GM19043 (cell line): ENCODE measurements around the gene UBXN4.
"Not testable (repeated sequence)": the region's sequence is repeated elsewhere in the genome, so short reads cannot be mapped to it uniquely, and the experiment has no call there.

Source experiments
- ATAC-seq: cut with Tn5 transposase; IDR thresholded peaks from one replicate; pipeline ENCODE4 v1.9.1; 2021; ENCODE audit warnings: low read depth; ENCODE audit not compliant: unreplicated experiment

UBXN4 gene, protein sequence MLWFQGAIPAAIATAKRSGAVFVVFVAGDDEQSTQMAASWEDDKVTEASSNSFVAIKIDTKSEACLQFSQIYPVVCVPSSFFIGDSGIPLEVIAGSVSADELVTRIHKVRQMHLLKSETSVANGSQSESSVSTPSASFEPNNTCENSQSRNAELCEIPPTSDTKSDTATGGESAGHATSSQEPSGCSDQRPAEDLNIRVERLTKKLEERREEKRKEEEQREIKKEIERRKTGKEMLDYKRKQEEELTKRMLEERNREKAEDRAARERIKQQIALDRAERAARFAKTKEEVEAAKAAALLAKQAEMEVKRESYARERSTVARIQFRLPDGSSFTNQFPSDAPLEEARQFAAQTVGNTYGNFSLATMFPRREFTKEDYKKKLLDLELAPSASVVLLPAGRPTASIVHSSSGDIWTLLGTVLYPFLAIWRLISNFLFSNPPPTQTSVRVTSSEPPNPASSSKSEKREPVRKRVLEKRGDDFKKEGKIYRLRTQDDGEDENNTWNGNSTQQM

DNA sequence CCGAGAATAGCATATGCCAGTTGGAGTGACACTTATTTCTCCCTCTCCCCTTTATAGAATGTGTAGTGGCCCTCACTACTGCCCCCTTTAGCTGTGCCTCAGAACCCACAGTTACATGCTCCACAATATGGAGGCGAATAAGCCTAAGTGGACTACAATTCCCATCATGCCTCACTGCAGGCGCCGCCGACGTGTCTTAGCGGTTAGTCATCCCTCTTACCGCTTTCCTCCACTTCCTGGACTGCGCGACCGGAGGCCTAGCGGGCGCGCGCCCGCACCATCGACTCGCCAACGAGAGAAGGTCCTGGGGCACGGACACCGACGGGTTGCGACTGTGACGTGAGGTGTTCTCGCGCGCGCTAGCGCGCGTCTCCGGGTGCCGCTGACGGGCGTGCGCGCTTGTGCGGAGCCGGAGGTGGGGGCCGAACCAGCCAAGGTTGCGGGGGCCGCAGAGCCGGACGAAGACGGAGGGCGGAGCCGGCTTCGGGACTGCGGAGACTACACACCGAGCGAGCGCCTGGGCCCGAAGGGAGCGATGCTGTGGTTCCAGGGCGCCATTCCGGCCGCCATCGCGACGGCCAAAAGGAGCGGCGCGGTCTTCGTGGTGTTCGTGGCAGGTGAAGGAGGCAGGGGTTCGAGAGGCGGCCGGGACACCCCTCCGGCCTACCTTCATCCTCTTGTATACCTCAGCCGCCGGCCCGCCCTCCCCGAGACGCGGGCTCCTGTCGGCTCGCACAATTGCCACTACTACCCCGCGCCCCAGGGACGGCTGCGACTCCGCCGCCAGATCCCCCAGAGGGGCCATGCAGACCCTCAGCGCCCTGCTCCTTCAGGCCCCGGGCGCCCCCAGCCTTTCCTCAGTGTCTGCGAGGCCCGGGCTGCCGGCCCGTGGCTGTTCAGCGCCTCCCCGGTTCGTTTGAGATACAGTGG, at the start of gene UBXN4:
TSS of gene UBXN4 (plus strand) at position 461 of the 930 bp plus-strand sequence. CDS start at position 536, 75 bp downstream.
- ATAC-seq: peak; percentile 89

- no peak for ATAC-seq
These were observed 46.9 kb upstream of the UBXN4 start for GRCh38 chr2:135694711-135695110.

DNA sequence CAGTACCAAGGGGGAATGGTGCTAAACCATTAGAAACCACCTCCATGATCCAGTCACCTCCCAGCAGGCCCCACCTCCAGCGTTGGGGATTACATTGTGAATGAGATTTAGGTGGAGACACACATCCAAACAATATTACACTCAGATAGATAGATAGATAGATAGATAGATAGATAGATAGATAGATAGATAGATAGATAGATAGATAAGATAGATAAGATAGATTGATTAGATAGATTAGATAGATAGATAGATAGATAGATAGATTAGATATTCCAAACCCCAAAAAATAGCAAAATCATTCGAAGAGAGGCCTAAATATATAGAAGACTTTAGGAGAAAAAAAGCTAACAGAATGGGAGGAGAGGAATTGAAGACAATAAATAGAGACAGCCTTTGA, 42.8 kb upstream of the UBXN4 start:
- no peak for ATAC-seq

DNA sequence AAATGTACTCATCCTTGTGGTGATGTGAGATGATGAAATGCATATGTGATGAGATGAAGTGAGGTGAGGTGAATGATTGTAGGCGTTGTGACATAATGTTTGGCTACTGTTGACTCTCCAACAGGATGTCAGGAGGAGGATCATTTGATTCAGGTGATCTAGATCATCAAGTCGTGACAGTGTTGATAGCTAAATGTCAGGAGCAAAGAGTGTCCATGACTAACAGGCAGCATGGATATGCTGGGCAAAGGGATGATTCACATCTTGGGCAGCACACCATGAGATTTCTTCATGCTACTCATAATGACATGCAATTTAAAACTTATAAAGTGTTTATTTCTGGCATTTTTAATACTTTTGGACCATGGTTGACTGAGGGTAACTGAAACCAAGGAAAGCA, 40.2 kb upstream of the UBXN4 start:
- no peak for ATAC-seq

- ATAC-seq: no peak
These were observed 38.4 kb upstream of the UBXN4 start for GRCh38 chr2:135703300-135703699.

DNA sequence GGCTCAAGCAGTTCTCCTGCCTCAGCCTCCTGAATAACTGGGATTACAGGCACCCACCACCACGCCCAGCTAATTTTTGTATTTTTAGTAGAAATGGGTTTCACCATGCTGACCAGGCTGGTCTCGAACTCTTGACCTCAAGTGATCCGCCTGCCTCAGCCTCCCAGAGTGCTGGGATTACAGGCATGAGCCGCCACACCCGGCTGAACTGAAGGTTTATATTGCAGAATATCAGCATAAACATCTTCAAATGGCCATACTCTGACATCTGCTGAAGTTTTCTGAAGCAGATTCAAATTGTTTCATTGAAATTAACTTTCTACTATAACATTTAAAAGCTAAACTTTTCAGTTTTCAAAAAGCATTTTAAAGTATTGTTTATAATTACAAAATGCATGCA, 37.6 kb upstream of the UBXN4 start:
- ATAC-seq: not testable (repeated sequence)

GRCh38 chr2:135708159-135708558, 33.5 kb upstream of the UBXN4 start:
- ATAC-seq: no peak

DNA sequence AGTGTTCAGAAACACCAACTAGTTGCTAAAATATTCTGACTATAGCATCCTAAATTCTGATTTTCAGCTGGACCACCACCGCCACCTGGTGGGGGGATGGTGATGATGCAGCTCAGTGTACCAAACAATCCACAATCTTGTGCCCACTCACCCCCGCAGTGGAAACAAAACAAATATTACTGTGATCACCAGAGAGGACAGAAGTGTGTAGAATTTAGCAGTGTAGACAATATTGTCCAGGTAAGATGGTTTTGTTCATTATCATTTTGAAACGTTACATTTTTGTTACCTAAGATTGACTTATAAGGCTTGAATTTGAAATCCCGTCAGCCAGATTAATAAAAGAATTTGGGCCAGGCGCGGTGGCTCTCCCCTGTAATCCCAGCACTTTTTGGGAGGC, 31.7 kb upstream of the UBXN4 start:
- no peak for ATAC-seq

DNA sequence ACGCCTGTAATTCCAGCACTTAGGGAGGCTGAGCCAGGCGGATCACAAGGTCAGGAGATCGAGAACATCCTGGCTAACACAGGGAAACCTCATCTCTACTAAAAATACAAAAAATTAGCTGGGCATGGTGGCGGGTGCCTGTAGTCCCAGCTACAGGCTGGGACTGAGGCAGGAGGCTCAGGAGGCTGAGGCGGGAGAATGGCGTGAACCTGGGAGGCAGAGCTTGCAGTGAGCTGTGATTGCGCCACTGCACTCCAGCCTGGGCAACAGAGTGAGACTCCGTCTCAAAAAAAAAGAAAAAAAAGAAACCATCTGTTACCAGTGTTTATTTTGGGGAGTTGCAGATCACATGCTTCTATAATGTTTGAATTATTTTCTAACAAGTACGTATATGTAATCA, 26.6 kb upstream of the UBXN4 start:
- ATAC-seq: not testable (repeated sequence)

DNA sequence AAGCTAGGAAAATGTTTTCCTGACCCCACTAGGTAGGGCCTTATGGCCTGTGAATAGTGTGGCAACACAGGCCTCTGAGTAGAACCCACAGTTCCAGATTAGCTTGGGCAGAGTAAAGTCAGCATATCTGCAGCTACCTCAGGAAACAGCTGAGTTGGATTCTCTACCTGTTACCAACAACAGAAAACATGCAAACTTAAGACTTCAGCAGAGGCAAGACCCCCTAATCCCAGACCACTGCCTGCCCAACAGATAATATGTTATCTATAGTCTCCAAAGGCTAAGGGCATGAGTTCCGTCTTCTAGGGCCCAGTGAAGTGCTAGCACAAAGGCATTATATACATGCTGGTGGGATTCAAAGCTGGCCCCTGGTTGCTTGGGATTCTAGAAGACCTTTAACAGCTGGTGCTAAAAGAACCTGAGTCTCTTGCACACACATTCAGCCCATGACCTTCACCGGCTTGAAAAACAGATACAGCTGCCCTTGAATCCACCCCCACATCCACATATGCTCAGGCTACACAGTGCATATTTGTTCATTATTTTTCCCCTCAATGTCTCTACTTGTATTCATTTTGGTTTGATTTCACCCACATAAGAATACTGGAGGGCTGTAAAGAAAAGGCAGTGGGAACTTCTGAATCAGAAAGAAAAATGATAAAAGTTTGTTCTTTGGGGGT, 13.5 kb upstream of the UBXN4 start:
- no peak for ATAC-seq

DNA sequence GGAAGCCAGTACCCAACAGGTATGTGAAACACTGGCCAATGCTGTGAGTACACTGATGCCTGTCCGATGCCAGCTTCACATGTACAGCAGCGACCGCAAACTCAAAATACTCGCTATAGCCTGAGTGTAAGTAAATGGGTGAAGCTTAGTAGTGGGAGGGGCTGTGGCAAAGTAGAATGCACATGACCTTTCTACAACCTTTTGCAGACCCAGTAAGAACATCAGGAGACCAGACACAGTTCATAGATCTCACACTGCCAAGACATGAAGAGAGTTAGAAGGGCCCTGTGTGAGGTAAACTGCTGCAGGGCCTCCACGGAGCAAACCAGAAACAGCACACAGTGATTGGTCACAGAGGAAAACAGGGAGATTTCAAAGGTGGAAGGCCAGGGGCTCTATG, 9.1 kb upstream of the UBXN4 start:
- ATAC-seq: no peak

DNA sequence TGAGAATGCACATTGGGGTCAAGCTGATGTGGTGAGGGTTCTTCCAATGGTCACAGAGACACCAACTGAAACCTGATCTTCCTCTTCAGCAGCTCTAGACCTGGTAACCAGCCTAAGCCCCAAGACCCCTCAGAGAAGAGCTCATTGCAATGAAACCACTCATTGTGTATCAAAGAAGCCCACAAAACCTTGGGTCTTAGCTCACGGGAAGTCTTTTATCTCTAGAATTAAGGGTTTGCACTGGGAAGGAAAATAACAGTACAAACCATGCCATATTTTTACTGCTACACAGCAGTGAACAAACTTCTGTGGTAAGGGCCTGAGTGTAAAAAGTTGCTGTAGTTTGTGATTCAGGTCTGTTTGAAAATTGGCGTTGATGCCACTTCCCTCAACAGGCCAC, 8.6 kb upstream of the UBXN4 start:
- ATAC-seq: no peak

GRCh38 chr2:135736546-135736945, 5.1 kb upstream of the UBXN4 start:
- no peak for ATAC-seq

DNA sequence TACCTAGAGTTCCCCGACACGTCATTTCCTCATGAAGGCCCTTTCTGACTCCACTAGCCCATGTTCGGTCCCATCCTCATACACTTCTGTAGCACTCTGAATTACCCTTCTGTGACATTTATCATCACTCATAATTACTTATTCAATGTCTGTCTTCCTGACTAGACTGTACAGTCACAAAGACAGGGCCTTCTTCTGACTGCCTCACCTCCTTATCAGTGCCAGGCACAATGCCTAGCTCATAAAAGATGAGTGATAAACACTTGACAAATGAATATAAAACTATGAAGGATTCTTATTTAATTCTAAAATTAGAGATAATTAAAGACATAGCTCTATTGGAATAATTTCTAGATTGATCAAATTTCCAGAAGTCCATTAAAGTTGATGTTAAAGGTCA, 1.4 kb upstream of the UBXN4 start:
- no peak for ATAC-seq

GRCh38 chr2:135741043-135741394, 636 bp upstream of the UBXN4 start:
- ATAC-seq: no peak

DNA sequence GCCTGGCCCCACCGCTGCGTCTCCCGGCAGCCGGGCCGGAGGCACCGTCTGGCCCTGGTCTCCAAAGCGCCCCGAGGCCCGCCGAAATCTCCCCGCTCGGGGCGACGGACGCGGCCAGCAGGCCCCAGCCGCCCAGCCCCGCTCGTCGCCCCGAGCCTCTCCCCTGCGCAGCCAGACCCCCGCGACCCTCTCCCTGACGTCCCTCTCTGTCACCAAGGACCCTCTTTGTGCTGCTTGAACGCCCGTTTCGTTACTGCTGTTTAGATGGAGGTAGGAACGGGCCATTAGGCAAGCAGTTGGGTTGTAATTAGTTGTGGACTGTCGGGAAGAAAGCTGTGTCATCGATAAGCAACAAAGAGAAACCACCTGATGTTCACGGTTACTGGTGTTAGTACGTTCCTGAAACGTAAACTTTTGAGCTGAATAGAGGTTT, 686 bp downstream of the UBXN4 start:
- peak; percentile 8 for ATAC-seq

GRCh38 chr2:135743860-135744259, 2.2 kb downstream of the UBXN4 start:
- ATAC-seq: no peak

GRCh38 chr2:135744760-135745314, 3.2 kb downstream of the UBXN4 start:
- ATAC-seq: no peak

DNA sequence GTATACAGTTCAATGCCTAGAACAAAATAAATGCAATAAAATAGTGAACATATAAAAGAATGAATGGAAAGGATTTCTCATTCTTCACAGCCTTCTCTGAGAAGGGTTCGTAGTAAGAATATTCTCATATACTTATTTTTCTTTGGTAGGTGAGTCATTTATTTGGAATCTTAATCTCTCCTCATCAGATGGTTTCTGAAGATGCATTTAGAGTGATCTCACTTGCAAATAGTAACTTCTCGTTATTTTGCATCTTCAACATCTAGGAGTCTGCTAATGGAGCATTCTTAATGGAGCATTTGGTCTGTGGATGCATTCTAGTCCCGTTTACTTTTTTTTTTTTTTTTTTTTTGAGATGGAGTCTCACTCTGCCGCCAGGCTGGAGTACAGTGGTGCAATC, 3.9 kb downstream of the UBXN4 start:
- no peak for ATAC-seq

- no peak for ATAC-seq
These were observed 13.9 kb downstream of the UBXN4 start for GRCh38 chr2:135755573-135755972.

DNA sequence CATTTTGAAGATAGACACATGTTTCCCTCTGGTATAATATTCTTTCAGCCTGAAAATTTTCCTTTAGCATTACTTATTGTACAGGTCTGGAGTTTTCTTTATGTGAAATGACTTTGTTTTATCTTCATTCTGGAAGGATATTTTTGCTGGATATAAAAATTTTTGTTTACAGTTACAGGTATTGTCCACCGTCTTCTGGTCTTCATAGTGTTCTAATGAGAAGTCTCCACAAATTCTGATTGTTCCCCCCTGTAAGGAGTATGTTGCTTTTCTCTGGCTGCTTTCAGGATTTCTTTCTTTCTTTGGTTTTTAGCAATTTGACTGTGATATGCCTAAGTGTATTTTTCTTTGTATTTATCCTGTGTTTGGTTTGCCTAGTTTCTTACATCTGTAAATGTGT, 15.0 kb downstream of the UBXN4 start:
- ATAC-seq: no peak
